GM10248 (cell line): ENCODE data around the gene DOCK10.
A peak's percentile ranks its signal among the peaks of the same experiment; 100 is the strongest.

Experiments
- CTCF ChIA-PET: fragments of 300-600 bp; sonication (Branson Sonifier 250); formaldehyde crosslinking; extraction: SDS; loops from one replicate; lab custom pipeline; 2021; ENCODE audit warnings: antibody characterized with exemption; lab: Yijun Ruan, JAX
- POLR2A ChIA-PET: fragments of 350-650 bp; sonication (Branson Sonifier 250); formaldehyde crosslinking; extraction: SDS; loops from one replicate; lab custom pipeline; 2020; ENCODE audit warnings: antibody characterized with exemption; lab: Yijun Ruan, JAX
- DNase-seq: peaks from one replicate; pipeline ENCODE4 v3.0.0; 2012; ENCODE audit errors: extremely low spot score
- TF ChIP-seq, protein P1 (sequence below): IDR thresholded peaks from 2 replicates; pipeline ENCODE4 v1.5.1; 2012; ENCODE audit warnings: mild to moderate bottlenecking, low read depth; ENCODE audit errors: extremely low read depth, missing control alignments, control extremely low read depth

The DOCK10 gene

GRCh38 chr2:224894356-224894755, 147.9 kb downstream of the DOCK10 start:
- CTCF ChIA-PET: interaction anchor here (0.9 to 2.3 kb wide), 8 partner anchors 11 to 148 kb away, joined by 3 to 11 read pairs (median 3); partner anchors contain the start of gene DOCK10
- TF ChIP-seq, protein P1, sequence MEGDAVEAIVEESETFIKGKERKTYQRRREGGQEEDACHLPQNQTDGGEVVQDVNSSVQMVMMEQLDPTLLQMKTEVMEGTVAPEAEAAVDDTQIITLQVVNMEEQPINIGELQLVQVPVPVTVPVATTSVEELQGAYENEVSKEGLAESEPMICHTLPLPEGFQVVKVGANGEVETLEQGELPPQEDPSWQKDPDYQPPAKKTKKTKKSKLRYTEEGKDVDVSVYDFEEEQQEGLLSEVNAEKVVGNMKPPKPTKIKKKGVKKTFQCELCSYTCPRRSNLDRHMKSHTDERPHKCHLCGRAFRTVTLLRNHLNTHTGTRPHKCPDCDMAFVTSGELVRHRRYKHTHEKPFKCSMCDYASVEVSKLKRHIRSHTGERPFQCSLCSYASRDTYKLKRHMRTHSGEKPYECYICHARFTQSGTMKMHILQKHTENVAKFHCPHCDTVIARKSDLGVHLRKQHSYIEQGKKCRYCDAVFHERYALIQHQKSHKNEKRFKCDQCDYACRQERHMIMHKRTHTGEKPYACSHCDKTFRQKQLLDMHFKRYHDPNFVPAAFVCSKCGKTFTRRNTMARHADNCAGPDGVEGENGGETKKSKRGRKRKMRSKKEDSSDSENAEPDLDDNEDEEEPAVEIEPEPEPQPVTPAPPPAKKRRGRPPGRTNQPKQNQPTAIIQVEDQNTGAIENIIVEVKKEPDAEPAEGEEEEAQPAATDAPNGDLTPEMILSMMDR: no peak
- DNase-seq: peak; percentile 41
- POLR2A ChIA-PET: no interaction called here

- CTCF ChIA-PET: interaction anchor here (0.9 to 2.3 kb wide), 3 partner anchors 10 to 118 kb away, joined by 3 to 11 read pairs (median 3); no protein-coding TSS in a partner anchor
- DNase-seq: no peak
- TF ChIP-seq, protein P1: no peak
- POLR2A ChIA-PET: no interaction called here
Observed at GRCh38 chr2:224893848-224894247, 148.4 kb downstream of the DOCK10 start.

GRCh38 chr2:224892574-224893204, 149.6 kb downstream of the DOCK10 start:
- ChIA-PET CTCF (no interaction called here), POLR2A (no interaction called here)
- TF ChIP-seq, protein P1: no peak
- no peak for DNase-seq

DNA sequence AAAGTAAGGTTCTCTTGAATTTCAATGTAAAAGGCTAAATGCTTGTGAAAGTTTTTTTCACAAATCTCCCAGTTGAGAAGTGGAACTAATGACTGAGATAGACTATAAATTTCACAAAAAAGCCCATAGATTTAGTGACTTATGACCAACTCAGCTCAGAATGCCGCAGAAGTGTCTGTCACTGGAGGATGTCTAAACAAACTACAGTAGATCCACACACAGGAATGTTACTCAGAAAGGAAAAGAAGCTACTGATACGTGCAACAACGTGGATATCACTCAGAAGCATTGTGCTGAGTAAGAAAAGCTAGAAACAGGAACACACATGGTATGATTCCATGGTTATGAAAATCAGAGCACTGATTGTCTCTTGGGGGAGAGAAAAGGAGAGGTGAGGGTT, 151.9 kb downstream of the DOCK10 start:
- ChIA-PET CTCF (interaction anchor here (2.2 kb wide), 1 partner anchor 9 kb away, joined by 6 read pairs; no protein-coding TSS in a partner anchor), POLR2A (no interaction called here)
- TF ChIP-seq, protein P1: no peak
- DNase-seq: no peak

- TF ChIP-seq, protein P1: peak; percentile 36
- no peak for DNase-seq
- POLR2A ChIA-PET: no interaction called here
- CTCF ChIA-PET: interaction anchor here (0.8 to 1.1 kb wide), 3 partner anchors 9 to 116 kb away, joined by 3 read pairs; no protein-coding TSS in a partner anchor
Observed at GRCh38 chr2:224887141-224887540, 155.1 kb downstream of the DOCK10 start.

DNA sequence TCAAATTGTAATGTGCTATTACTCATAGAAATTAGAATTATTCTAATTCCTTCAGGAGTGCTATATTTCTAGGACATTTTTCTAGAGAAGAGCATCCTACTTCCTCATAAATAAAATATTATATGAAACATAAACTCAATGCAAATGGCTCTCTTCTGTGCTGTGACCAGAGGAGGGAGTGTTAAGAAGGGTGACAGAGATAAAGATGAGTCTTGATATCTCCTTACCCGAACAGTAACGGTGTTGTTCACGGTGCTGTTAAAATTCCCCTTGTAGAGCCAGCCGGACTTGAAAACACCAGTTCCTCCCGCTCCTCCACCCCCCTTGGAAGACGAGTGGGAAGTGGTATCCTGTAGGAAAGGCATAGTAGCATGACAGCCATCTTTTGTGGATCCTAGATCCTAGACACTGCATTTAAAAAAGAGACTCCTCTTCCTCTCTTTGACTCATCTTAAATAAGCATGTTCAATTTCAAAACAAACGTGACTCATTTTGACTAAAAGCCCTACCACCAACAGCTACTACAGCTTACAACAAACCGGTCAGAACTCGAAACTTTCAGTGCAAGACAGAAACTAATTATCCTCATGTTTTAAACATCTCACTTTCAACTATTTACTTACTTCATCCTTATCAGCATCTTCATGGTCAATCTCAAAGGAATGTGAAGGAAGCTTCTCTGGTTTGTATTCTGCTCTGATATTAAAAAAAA, 156.3 kb downstream of the DOCK10 start:
- peak; percentile 23 for DNase-seq
- ChIA-PET CTCF (interaction anchor here (0.7 to 1.0 kb wide), 2 partner anchors 8 to 116 kb away, joined by 3 to 6 read pairs; no protein-coding TSS in a partner anchor), POLR2A (no interaction called here)
- TF ChIP-seq, protein P1: no peak
